Erythroblast (primary cell): ENCODE results near the gene GPR158.

Source experiments
- GATA1 ChIP-seq: IDR thresholded peaks from 2 replicates; pipeline ENCODE4 v1.6.1; 2011; ENCODE audit warnings: low read depth, mild to moderate bottlenecking, control low read depth, low read length, moderate library complexity
- POLR2A ChIP-seq: IDR thresholded peaks from 2 replicates; pipeline ENCODE4 v1.6.1; 2011; ENCODE audit warnings: mild to moderate bottlenecking, low read length

GRCh38 chr10:25180801-25181200 lies 6.0 kb downstream of the GPR158 start:
- TF ChIP-seq POLR2A: no peak
- no peak for TF ChIP-seq GATA1
